Neural cell (in vitro differentiated cells): ENCODE data around the gene NKIRAS1. TPM values are rescaled to one million over a fixed set of nuclear protein-coding genes. Genes with fewer than 3 reads are reported as not detected.

Experiments
- H2AFZ ChIP-seq: fragments of 200-600, 300-800 bp; sonication (generic), shearing (Covaris generic); 2 replicates; pipeline ENCODE4 v1.6.0; 2014; ENCODE audit warnings: low read depth, mild to moderate bottlenecking, antibody characterized with exemption, low read length, moderate library complexity
- H3F3A ChIP-seq: fragments of 200-600 bp; shearing (Covaris generic); 2 replicates; pipeline ENCODE4 v1.6.1; 2016; ENCODE audit warnings: mild to moderate bottlenecking, moderate library complexity, mixed read lengths, antibody characterized with exemption, low read length; ENCODE audit not compliant: insufficient read depth, poor library complexity, severe bottlenecking
- H3K27ac ChIP-seq: fragments of 200-600, 300-800 bp; sonication (generic), shearing (Covaris generic); 2 replicates; pipeline ENCODE4 v1.5.1; 2014; ENCODE audit warnings: mild to moderate bottlenecking, low read length, moderate library complexity
- H3K27me3 ChIP-seq: fragments of 300-800, 200-600 bp; sonication (generic), shearing (Covaris generic); 2 replicates; pipeline ENCODE4 v1.6.0; 2014; ENCODE audit warnings: mild to moderate bottlenecking, low read depth, low read length, moderate library complexity; ENCODE audit not compliant: insufficient read depth
- H3K36me3 ChIP-seq: fragments of 300-800, 200-600 bp; sonication (generic), shearing (Covaris generic); 2 replicates; pipeline ENCODE4 v1.5.1; 2014; ENCODE audit warnings: mild to moderate bottlenecking, antibody characterized with exemption, low read length, moderate library complexity; ENCODE audit not compliant: insufficient read depth
- H3K4me2 ChIP-seq: fragments of 300-800, 200-600 bp; sonication (generic), shearing (Covaris generic); 2 replicates; pipeline ENCODE4 v1.6.0; 2014; ENCODE audit warnings: mild to moderate bottlenecking, low read length
- H3K4me3 ChIP-seq: fragments of 300-800, 200-600 bp; sonication (generic), shearing (Covaris generic); 2 replicates; pipeline ENCODE4 v1.5.1; 2014; ENCODE audit warnings: mild to moderate bottlenecking, low read length, moderate library complexity
- H3K79me2 ChIP-seq: fragments of 200-600 bp; shearing (Covaris generic); replicated peaks from 2 replicates; pipeline ENCODE4 v1.6.0; 2014; ENCODE audit warnings: mild to moderate bottlenecking, low read length, moderate library complexity; ENCODE audit not compliant: insufficient read depth
- H3K9ac ChIP-seq: fragments of 300-800, 200-600 bp; sonication (generic), shearing (Covaris generic); 2 replicates; pipeline ENCODE4 v1.6.1; 2016; ENCODE audit warnings: mild to moderate bottlenecking, low read length, mixed read lengths
- H3K9me2 ChIP-seq: fragments of 200-600 bp; shearing (Covaris generic); 2 replicates; pipeline ENCODE4 v1.6.1; 2016; ENCODE audit warnings: mild to moderate bottlenecking, low read length, mixed read lengths; ENCODE audit not compliant: insufficient read depth
- H3K9me3 ChIP-seq: fragments of 200-600, 300-800 bp; sonication (generic), shearing (Covaris generic); 2 replicates; pipeline ENCODE4 v1.6.1; 2016; ENCODE audit warnings: mild to moderate bottlenecking, mixed run types, low read length, moderate library complexity, mixed read lengths
- H4K20me1 ChIP-seq: fragments of 200-600 bp; shearing (Covaris generic); 2 replicates; pipeline ENCODE4 v1.6.1; 2016; ENCODE audit warnings: mild to moderate bottlenecking, mixed run types; ENCODE audit not compliant: insufficient read depth
- EP300 ChIP-seq: fragments of 450-650 bp; conservative IDR thresholded peaks from 2 replicates; pipeline ENCODE4 v1.6.1; 2014; ENCODE audit warnings: antibody characterized with exemption, mild to moderate bottlenecking, moderate library complexity; ENCODE audit not compliant: poor library complexity, severe bottlenecking
- EZH2 ChIP-seq: fragments of 200-600, 300-800 bp; shearing (Covaris generic), sonication (generic); IDR thresholded peaks from 2 replicates; pipeline ENCODE4 v1.6.1; 2014; ENCODE audit warnings: antibody characterized with exemption, low read length, borderline replicate concordance, mild to moderate bottlenecking; ENCODE audit not compliant: insufficient read depth, poor library complexity, severe bottlenecking
- MXI1 ChIP-seq: fragments of 450-650 bp; conservative IDR thresholded peaks from 2 replicates; pipeline ENCODE4 v1.6.1; 2014; ENCODE audit warnings: antibody characterized with exemption, mild to moderate bottlenecking; ENCODE audit not compliant: poor library complexity, severe bottlenecking
- POLR2AphosphoS5 ChIP-seq: IDR thresholded peaks from 2 replicates; pipeline ENCODE4 v1.6.1; 2012
- RAD21 ChIP-seq: fragments of 450-650 bp; conservative IDR thresholded peaks from 2 replicates; pipeline ENCODE4 v1.6.1; 2014; ENCODE audit warnings: antibody characterized with exemption, mild to moderate bottlenecking, moderate library complexity
- SMC3 ChIP-seq: fragments of 450-650 bp; conservative IDR thresholded peaks from 2 replicates; pipeline ENCODE4 v1.6.1; 2014; ENCODE audit warnings: antibody characterized with exemption, mild to moderate bottlenecking, moderate library complexity; ENCODE audit not compliant: poor library complexity
- TAF1 ChIP-seq: IDR thresholded peaks from 2 replicates; pipeline ENCODE4 v1.6.1; 2012; ENCODE audit warnings: low read depth
- polyA plus RNA-seq: library from polyadenylated mRNA; depleted of rRNA; stranded (reverse); fragments of >200 nt; gene quantifications from 2 replicates; pipeline ENCODE4 v1.2.3, GENCODE V29; 2014
- TF ChIP-seq, protein P1 (sequence below): fragments of 450-650 bp; IDR thresholded peaks from 2 replicates; pipeline ENCODE4 v1.5.1; 2014; ENCODE audit warnings: antibody characterized with exemption, mild to moderate bottlenecking, moderate library complexity; ENCODE audit not compliant: poor library complexity, severe bottlenecking
- TF ChIP-seq, protein P2 (sequence below): IDR thresholded peaks from 2 replicates; pipeline ENCODE4 v1.6.1; 2012; ENCODE audit warnings: borderline replicate concordance

The NKIRAS1 gene
- polyA plus RNA-seq, 1 donor from 2014 or later = 42.1 TPM

- H3K9me2 ChIP-seq = no peaks in the 10 kb centered on the region
- no peaks in the 10 kb centered on the region for H3K79me2 ChIP-seq
- no peak overlapping the region for H3K9ac ChIP-seq
- no peak overlapping the region for H3K4me3 ChIP-seq
- TF ChIP-seq EZH2 (no peak), EP300 (no peak), TAF1 (no peak), SMC3 (no peak), POLR2AphosphoS5 (no peak), RAD21 (no peak)
- TF ChIP-seq, protein P1, sequence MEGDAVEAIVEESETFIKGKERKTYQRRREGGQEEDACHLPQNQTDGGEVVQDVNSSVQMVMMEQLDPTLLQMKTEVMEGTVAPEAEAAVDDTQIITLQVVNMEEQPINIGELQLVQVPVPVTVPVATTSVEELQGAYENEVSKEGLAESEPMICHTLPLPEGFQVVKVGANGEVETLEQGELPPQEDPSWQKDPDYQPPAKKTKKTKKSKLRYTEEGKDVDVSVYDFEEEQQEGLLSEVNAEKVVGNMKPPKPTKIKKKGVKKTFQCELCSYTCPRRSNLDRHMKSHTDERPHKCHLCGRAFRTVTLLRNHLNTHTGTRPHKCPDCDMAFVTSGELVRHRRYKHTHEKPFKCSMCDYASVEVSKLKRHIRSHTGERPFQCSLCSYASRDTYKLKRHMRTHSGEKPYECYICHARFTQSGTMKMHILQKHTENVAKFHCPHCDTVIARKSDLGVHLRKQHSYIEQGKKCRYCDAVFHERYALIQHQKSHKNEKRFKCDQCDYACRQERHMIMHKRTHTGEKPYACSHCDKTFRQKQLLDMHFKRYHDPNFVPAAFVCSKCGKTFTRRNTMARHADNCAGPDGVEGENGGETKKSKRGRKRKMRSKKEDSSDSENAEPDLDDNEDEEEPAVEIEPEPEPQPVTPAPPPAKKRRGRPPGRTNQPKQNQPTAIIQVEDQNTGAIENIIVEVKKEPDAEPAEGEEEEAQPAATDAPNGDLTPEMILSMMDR = peak; percentile 18
- TF ChIP-seq, protein P2, sequence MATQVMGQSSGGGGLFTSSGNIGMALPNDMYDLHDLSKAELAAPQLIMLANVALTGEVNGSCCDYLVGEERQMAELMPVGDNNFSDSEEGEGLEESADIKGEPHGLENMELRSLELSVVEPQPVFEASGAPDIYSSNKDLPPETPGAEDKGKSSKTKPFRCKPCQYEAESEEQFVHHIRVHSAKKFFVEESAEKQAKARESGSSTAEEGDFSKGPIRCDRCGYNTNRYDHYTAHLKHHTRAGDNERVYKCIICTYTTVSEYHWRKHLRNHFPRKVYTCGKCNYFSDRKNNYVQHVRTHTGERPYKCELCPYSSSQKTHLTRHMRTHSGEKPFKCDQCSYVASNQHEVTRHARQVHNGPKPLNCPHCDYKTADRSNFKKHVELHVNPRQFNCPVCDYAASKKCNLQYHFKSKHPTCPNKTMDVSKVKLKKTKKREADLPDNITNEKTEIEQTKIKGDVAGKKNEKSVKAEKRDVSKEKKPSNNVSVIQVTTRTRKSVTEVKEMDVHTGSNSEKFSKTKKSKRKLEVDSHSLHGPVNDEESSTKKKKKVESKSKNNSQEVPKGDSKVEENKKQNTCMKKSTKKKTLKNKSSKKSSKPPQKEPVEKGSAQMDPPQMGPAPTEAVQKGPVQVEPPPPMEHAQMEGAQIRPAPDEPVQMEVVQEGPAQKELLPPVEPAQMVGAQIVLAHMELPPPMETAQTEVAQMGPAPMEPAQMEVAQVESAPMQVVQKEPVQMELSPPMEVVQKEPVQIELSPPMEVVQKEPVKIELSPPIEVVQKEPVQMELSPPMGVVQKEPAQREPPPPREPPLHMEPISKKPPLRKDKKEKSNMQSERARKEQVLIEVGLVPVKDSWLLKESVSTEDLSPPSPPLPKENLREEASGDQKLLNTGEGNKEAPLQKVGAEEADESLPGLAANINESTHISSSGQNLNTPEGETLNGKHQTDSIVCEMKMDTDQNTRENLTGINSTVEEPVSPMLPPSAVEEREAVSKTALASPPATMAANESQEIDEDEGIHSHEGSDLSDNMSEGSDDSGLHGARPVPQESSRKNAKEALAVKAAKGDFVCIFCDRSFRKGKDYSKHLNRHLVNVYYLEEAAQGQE = no peak
- peaks cover 6% of the 10 kb centered on the region for H3K36me3 ChIP-seq
- no peak overlapping the region for H2AFZ ChIP-seq
- H3K9me3 ChIP-seq = no peaks in the 10 kb centered on the region
- H3K27ac ChIP-seq = no peak overlapping the region
- no peak overlapping the region for H3K4me2 ChIP-seq
- H3K27me3 ChIP-seq = no peaks in the 10 kb centered on the region
- H3F3A ChIP-seq = no peaks in the 10 kb centered on the region
- H4K20me1 ChIP-seq = no peaks in the 10 kb centered on the region
These were observed 47.9 kb upstream of the NKIRAS1 start for GRCh38 chr3:23964537-23965235.

DNA sequence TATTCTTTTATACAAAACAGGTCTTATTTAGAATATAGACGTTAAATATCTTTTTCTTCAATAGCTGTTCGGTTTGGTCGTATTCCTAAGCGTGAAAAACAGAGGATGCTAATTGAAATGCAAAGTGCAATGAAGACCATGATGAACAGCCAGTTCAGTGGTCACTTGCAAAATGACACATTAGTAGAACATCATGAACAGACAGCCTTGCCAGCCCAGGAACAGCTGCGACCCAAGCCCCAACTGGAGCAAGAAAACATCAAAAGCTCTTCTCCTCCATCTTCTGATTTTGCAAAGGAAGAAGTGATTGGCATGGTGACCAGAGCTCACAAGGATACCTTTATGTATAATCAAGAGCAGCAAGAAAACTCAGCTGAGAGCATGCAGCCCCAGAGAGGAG is 45.1 kb upstream of the NKIRAS1 start:
- Histone ChIP-seq H3K4me2 (no peak overlapping the region), H3F3A (no peaks in the 10 kb centered on the region), H2AFZ (no peak overlapping the region), H3K27me3 (no peaks in the 10 kb centered on the region), H4K20me1 (no peaks in the 10 kb centered on the region), H3K36me3 (peaks cover 6% of the 10 kb centered on the region), H3K27ac (no peak overlapping the region), H3K9me3 (no peaks in the 10 kb centered on the region), H3K9ac (no peak overlapping the region), H3K9me2 (no peaks in the 10 kb centered on the region), H3K4me3 (no peak overlapping the region), H3K79me2 (no peaks in the 10 kb centered on the region)
- TF ChIP-seq SMC3 (no peak), EP300 (no peak), MXI1 (no peak), RAD21 (no peak), TAF1 (no peak), POLR2AphosphoS5 (no peak), EZH2 (no peak)
- TF ChIP-seq, protein P2 = no peak
- TF ChIP-seq, protein P1 = no peak
